Iris pigment epithelial cell (primary cell): ENCODE results near the gene CASKIN1.

Experiments used
- DNase-seq: peaks from one replicate; pipeline ENCODE4 v3.0.0-alpha.2; 2011; ENCODE audit warnings: low read depth

Gene CASKIN1

DNA sequence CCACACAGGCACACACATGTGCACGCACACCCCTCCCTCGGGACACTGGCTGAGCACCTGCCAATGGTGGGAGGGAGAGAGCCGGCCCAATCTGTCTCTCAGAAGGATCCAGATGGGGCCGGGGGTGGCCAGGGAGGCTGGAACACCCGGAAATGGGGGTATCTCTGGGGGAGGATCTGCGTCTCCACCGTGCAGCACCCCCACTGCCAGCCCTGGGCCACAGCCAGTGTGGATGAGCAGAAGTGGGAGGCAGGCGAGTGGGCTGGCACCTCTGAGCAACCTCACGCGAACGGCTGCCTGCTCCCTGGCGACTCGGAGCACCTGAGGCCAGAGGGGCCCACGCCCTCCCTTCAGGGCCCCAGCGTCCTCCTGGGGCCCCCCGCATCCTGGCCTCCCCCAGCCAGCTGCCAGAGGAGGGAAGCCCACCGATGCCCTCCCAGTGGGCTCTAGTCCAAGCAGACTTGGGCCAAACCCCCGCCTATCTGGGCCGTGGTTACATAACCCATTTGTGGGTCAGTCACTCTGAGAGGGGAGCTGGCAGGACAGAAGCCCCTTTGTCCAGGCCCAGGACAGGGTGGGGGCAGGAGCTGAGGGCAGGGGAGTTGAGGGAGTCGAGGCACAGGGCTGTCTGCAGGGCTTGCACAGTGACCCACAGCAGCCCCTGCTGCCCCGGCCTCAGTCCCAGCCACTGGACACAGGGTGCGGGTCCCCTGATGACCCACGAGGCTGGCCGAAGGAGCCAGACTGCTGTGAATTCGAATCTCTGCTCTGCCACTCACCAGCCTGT, 5.6 kb downstream of the CASKIN1 start:
- no peak for DNase-seq

- DNase-seq = no peak
These were observed 6.3 kb downstream of the CASKIN1 start for GRCh38 chr16:2190002-2190658.

- no peak for DNase-seq
These were observed 7.0 kb downstream of the CASKIN1 start for GRCh38 chr16:2189252-2189893.

DNA sequence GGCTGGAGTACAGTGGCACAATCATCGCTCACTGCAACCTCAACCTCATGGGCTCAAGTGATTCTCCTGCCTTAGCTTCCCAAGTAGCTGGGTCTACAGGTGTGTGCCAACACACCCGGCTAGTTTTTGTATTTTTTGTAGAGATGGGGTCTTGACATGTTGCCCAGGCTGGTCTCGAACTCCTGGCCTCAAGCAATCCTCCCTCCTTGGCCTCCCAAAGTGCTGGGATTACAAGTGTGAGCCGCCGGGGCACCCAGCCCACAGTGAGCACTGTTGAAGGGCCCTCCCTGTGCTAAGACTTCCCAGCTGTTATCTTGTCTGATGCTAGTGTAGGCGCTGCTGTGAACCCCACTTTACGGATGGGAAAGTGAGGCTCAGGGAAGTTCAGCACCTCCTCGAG, 8.0 kb downstream of the CASKIN1 start:
- DNase-seq = no peak

GRCh38 chr16:2187212-2187611, 9.2 kb downstream of the CASKIN1 start:
- DNase-seq = no peak

DNA sequence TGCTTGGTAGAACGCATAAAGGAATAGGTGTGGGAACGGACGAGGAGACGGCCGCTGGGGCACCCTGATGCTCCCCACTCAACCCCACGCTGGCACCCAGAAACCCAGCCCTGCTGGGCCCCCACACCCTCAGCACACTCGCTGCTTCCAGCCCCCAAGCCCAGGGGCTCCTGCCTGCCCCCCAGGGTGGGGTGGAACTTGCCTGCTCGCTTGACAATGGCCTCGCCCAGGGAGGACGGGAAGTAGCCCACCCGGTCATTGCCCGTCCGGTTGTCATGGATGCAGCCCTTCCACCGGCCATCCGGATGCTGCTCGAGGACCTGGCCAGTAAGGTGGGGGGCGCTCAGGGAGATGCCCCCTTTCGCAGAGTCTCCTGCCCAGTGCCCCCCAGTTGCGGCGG, 9.9 kb downstream of the CASKIN1 start:
- DNase-seq = no peak

- DNase-seq = no peak
These were observed 10.3 kb downstream of the CASKIN1 start for GRCh38 chr16:2186064-2186463.

- DNase-seq = no peak
These were observed 11.4 kb downstream of the CASKIN1 start for GRCh38 chr16:2184962-2185361.

DNA sequence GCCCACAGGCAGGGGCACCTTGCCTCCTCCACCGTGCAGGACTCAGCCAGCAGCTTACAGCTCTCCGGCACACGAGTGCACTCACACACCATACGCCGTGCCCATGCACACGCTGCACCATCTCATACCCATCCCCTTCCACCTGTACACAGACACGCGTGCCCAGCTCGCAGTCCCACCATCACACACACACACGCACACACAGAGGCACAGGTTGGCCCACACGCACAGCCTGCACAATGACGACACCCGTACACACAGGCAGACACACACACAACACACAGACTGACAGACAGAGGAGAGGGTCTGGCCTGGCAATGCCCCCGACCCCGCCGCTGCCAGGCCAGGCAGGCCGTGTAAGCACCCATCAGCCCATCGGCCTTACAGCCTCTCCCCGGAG, 12.1 kb downstream of the CASKIN1 start:
- no peak for DNase-seq

DNA sequence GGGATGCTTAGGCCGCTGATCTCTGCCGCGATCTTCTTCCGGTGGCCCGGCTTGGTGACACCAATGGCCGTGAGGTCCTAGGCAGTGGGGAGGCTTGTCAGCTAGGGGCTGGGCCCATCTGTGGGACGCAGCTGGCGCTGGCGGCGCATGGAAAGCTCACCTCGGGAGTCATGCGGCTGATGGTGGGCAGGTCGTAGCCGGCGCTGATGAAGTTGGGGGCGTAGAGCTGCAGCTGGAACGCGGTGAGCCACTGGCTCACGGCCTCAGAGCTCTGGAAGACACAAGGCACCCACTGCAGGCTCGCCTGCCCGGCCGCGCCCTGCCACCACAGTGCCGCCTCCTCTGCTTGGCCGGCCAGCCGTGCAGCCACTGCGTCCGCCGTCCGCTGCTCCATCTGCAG, 12.7 kb downstream of the CASKIN1 start:
- no peak for DNase-seq

DNA sequence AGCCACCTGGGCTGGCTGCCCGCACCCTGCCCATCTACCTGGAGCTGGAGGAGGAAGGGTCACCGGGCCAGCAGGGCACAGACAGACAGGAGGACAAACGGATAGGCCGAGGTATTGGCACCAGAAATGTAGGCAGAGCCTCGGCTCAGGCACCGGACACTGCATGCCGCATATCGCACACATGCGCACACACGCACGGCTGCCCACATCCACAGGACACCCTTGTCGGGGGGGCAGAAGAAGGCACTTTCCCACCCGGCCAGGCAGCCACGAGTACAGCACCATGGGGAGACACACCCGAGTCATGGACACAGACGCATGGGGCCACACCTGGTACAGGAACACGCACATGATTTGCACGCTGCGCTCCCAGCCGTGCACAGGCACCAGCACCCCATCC, 14.5 kb downstream of the CASKIN1 start:
- DNase-seq = no peak

GRCh38 chr16:2180962-2181923, 15.2 kb downstream of the CASKIN1 start:
- DNase-seq = no peak

DNA sequence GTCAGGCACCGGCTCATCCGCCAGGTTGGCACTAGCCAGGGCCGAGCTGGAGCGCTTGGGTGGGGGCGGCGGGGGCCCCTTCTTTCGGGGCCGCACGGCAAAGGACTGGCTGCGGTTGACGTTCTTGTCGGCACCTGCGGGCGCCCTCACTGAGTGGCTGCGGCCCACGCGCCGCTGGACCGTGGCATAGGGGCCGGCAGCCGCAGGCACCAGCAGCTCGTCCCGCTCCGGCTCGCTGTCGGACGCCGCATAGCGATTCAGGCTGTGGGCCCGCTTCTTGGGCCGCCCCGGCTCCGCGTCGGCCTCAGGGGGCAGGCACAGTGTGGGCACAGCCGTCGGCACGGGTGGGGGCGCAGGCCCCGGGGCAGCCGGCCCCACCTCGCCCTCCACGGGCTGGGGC, 15.9 kb downstream of the CASKIN1 start:
- DNase-seq = no peak

DNA sequence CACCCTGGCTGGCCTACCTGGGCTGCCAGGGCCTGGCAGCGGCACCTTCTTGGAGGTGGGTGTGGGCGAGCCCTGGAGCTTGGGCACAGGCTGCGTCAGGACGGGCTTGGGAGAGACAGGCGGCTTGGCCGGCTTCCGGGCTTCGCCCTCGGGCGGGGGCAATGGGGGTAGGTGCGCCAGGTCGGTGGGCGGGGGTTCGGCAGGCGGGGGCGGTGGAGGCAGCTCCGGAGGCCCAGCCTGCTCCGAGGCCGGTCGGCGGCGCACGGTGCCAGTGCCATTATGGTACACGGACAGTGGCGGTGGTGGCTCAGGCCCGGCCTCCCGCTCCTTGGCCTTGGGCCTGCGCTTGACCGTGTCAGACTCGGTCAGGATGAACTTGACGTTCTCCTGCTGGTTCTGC, 16.8 kb downstream of the CASKIN1 start:
- no peak for DNase-seq

DNA sequence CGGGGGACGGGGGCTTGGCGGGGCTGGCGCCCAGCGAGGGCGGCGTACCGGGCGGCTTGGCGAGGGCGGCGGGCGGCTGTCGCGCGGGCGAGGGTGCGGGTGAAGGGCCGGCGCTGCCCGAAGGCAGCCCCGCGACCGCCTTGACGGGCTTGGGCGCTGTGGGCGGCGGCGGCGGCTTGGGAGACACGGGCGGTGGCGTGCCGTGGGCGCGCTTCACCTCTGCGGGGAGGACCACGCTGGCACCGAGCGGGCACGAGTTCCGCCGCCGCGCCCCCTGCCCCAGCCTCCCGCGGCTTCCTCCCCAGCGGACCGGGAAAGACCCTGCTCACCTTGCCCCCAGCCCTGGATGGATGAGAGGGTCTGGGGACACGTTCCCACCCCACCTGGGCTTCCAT, 17.3 kb downstream of the CASKIN1 start:
- DNase-seq = no peak

- DNase-seq = peak; percentile 52
These were observed 17.9 kb downstream of the CASKIN1 start for GRCh38 chr16:2178321-2179106.

DNA sequence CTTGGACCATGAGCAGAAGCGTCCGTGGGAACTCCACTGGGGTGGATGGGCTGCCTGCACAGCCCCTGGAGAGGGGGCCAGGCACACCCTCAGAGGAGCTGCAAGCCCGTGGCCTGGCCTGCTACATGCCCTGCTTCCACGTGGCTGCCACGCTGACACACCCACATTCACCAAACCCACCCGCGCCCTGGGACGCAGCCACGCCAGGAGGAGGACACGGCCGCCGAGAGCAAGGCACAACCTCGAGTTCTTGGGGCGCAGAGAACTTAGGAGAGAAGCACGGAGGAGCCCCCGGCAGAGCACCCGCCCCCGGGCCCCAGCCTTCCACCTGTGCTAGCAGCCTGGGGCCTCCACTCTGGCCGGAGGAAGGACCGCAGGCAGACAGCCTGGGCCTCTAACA, 18.8 kb downstream of the CASKIN1 start:
- no peak for DNase-seq

GRCh38 chr16:2177101-2177500, 19.3 kb downstream of the CASKIN1 start:
- DNase-seq = no peak

DNA sequence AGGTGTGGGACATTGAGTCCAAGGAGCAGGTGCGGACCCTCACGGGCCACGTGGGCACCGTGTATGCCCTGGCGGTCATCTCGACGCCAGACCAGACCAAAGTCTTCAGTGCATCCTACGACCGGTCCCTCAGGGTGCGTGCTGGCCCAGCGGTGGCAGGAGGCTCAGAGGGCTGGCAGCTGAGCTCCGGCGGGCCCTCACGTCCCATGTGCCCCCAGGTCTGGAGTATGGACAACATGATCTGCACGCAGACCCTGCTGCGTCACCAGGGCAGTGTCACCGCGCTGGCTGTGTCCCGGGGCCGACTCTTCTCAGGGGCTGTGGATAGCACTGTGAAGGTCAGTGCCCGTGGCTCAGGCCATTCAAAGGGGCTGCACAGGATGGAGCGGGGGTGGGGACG, 20.4 kb downstream of the CASKIN1 start:
- DNase-seq = no peak

- no peak for DNase-seq
These were observed 21.0 kb downstream of the CASKIN1 start for GRCh38 chr16:2175454-2175853.

DNA sequence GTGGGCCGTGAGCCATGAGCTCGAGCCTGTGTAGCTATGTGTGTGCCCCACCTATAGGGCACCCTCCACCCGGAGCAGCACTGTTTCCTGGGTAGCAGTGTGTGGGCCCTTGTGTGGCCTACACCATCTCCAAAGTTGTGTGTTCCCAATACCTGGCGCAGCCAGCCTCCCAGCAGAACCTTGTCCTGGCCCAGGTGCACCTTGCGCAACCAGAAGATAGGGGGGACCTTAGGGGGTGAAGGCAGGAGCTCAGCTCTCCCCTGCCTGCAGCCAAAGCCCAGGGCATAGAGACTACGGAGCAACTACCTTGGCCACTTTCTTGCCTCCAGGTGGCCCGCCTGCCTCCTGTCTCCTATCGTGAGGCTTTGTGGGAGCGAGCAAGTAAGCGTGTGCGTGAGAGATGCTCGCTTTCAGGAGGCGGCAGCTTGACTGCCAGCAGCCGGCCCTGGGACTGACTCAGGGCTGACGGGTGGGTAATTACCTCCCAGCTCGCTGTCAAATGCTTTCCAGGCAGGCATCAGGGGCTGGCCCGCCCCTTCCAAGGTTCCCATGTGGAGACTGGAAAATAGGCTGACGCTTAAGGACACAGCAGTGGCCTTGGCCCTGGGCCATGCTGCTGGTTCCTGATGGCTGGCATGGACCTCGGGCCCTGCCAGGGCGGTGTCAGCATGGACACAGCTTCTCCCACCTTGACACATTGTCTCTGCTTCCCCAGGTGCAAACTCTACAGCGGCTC, 21.8 kb downstream of the CASKIN1 start:
- DNase-seq = no peak
